B cell (primary cell): Measurements from ENCODE around the gene SNX14. TPM values are rescaled to one million over a fixed set of nuclear protein-coding genes. Genes with fewer than 3 reads are reported as not detected.
A peak's percentile ranks its signal among the peaks of the same experiment; 100 is the strongest.

Experiments used
- ATAC-seq: fragments of 200-7000 bp; cut with Tn5 transposase; one replicate; pipeline ENCODE4 v1.10.0; 2021; ENCODE audit warnings: low read depth, mild to moderate bottlenecking, moderate number of reproducible peaks, moderate library complexity
- CTCF ChIA-PET: fragments of 350-600 bp; sonication (Branson Sonifier 250); formaldehyde crosslinking; loops from one replicate; lab custom pipeline; 2021; ENCODE audit warnings: antibody characterized with exemption, inconsistent platforms; lab: Charles Lee
- POLR2A ChIA-PET: fragments of 350-600 bp; sonication (Branson Sonifier 250); formaldehyde crosslinking; loops from one replicate; lab custom pipeline; 2021; ENCODE audit warnings: antibody characterized with exemption; lab: Charles Lee
- DNase-seq: peaks from one replicate; pipeline ENCODE4 v3.0.0; 2013
- H2AFZ ChIP-seq: 2 replicates; pipeline ENCODE4 v1.6.1; 2012; ENCODE audit warnings: mild to moderate bottlenecking, low read depth, low read length; ENCODE audit not compliant: insufficient read depth, poor library complexity, severe bottlenecking
- H3K27ac ChIP-seq, 2 donors: 1 replicate in 1 of 2; 2 replicates in 1 of 2; pipeline ENCODE4 v1.5.1; 2012 to 2013; ENCODE audit warnings: low read length in 2 of 2, mild to moderate bottlenecking in 2 of 2, moderate library complexity in 1 of 2
- H3K27me3 ChIP-seq, 4 experiments: fragments of 200-600 bp in 1 of 4; sonication (generic) in 1 of 4; replicated peaks in 1 of 4; 1 replicate in 2 of 4; 2 replicates in 2 of 4; pipeline versions ENCODE4 v1.6.1 to v1.7.0; 2013 to 2016; ENCODE audit warnings: low read length in 3 of 4, mild to moderate bottlenecking in 2 of 4, mixed read lengths in 1 of 4, moderate library complexity in 1 of 4; ENCODE audit not compliant: insufficient read depth in 4 of 4, control insufficient read depth in 3 of 4; ENCODE audit errors: control extremely low read depth in 1 of 4
- H3K36me3 ChIP-seq, 2 experiments: replicated peaks in 1 of 2; 1 replicate in 1 of 2; 2 replicates in 1 of 2; pipeline versions ENCODE4 v1.6.1 to v1.7.1; 2013; ENCODE audit warnings: low read length in 1 of 2; ENCODE audit not compliant: insufficient read depth in 2 of 2, control insufficient read depth in 1 of 2; ENCODE audit errors: control extremely low read depth in 1 of 2, extremely low read depth in 1 of 2
- H3K4me1 ChIP-seq, 2 donors: fragments of 200-600 bp in 1 of 2; sonication (generic) in 1 of 2; 1 replicate in 1 of 2; 2 replicates in 1 of 2; pipeline versions ENCODE4 v1.5.1 to v1.6.1; 2013 to 2017; ENCODE audit warnings: low read length in 2 of 2; ENCODE audit not compliant: control insufficient read depth in 2 of 2, insufficient read depth in 2 of 2
- H3K4me2 ChIP-seq: replicated peaks from 2 replicates; pipeline ENCODE3; 2012; ENCODE audit warnings: mild to moderate bottlenecking, low read depth, low read length; ENCODE audit not compliant: poor library complexity, severe bottlenecking
- H3K4me3 ChIP-seq, 5 experiments: fragments of 200-600 bp in 1 of 5; sonication (generic) in 1 of 5; 1 replicate in 3 of 5; 2 replicates in 2 of 5; pipeline versions ENCODE4 v1.5.1 to v1.7.0; 2011 to 2016; ENCODE audit warnings: low read length in 4 of 5, mild to moderate bottlenecking in 4 of 5, low read depth in 2 of 5, control low read depth in 1 of 5, moderate library complexity in 1 of 5; ENCODE audit not compliant: insufficient read depth in 1 of 5; ENCODE audit errors: control extremely low read depth in 1 of 5, extremely low read depth in 1 of 5
- H3K79me2 ChIP-seq: fragments of 200-600 bp; sonication (generic); one replicate; pipeline ENCODE4 v1.6.0; 2016; ENCODE audit warnings: low read length; ENCODE audit not compliant: control insufficient read depth, insufficient read depth
- H3K9ac ChIP-seq: fragments of 200-600 bp; sonication (generic); 2 replicates; pipeline ENCODE4 v1.6.1; 2017; ENCODE audit warnings: mild to moderate bottlenecking, low read length, moderate library complexity
- H3K9me3 ChIP-seq, 3 donors: one replicate each; pipeline versions ENCODE4 v1.6.1 to v1.7.1; 2013; ENCODE audit warnings: low read length in 2 of 3; ENCODE audit not compliant: control insufficient read depth in 2 of 3, insufficient read depth in 1 of 3; ENCODE audit errors: control extremely low read depth in 1 of 3
- H4K20me1 ChIP-seq: 2 replicates; pipeline ENCODE4 v1.6.0; 2012; ENCODE audit warnings: mild to moderate bottlenecking, low read length; ENCODE audit not compliant: insufficient read depth, control insufficient read depth, poor library complexity, severe bottlenecking
- H3K27ac Mint-ChIP-seq: one replicate; pipeline ENCODE4 v1.8.0; 2021; ENCODE audit warnings: mixed read lengths
- H3K27me3 Mint-ChIP-seq: one replicate; pipeline ENCODE4 v1.8.0; 2021; ENCODE audit warnings: mixed read lengths
- H3K4me1 Mint-ChIP-seq: one replicate; pipeline ENCODE4 v1.8.0; 2021; ENCODE audit warnings: mixed read lengths
- H3K4me3 Mint-ChIP-seq: one replicate; pipeline ENCODE4 v1.8.0; 2021; ENCODE audit warnings: mixed read lengths
- H3K9me3 Mint-ChIP-seq: one replicate; pipeline ENCODE4 v1.8.0; 2022; ENCODE audit warnings: mixed read lengths; ENCODE audit not compliant: insufficient read depth
- CTCF ChIP-seq: fragments of 200-600 bp; IDR thresholded peaks from one replicate; pipeline ENCODE4 v1.8.0; 2022; ENCODE audit warnings: antibody characterized with exemption, mild to moderate bottlenecking
- EZH2 ChIP-seq: IDR thresholded peaks from 2 replicates; pipeline ENCODE4 v1.6.1; 2012; ENCODE audit warnings: borderline replicate concordance, low read depth, mild to moderate bottlenecking, moderate library complexity, low read length; ENCODE audit not compliant: insufficient read depth, poor library complexity, severe bottlenecking
- WGBS: methylation state at CpG from one replicate; pipeline ENCODE4 v1.1.5; 2013; ENCODE audit warnings: missing lambda C conversion rate; ENCODE audit not compliant: insufficient coverage; 5-methylcytosine and 5-hydroxymethylcytosine counted together
- intact Hi-C: fragments of 100-400 bp; cut with micrococcal nuclease; formaldehyde crosslinking; loops from one replicate; pipeline ENCODE4 v1.10.0; 2022
- polyA plus RNA-seq: library from polyadenylated mRNA; depleted of rRNA; stranded (reverse); fragments of >200 nt; gene quantifications from 2 replicates; pipeline ENCODE4 v1.2.3, GENCODE V29; 2012
- total RNA-seq, 2 donors: library from RNA; stranded (reverse); fragments of 120-200 nt in 1 of 2; gene quantifications; 1 replicate in 1 of 2; 2 replicates in 1 of 2; pipeline versions ENCODE4 v1.2.3 to v1.2.4, GENCODE V29; 2013 to 2022

SNX14 gene
- total and polyA plus RNA-seq, 2 donors (not counting 1 experiment from before 2014, with no cell fraction given) = 36.9 to 80.0 TPM

- no peak for DNase-seq
- Histone ChIP-seq H3K79me2 (peaks cover 29% of the 10 kb centered on the region), H3K9ac (peak overlapping the region; percentile 79), H3K27me3 (no peaks in the 10 kb centered on the region), H3K27ac (peak overlapping the region; percentile 59 to 73), H4K20me1 (peaks cover 12% of the 10 kb centered on the region), H3K4me3 (peak overlapping the region; percentile 55 to 89 (median 79)), H3K36me3 (no peaks in the 10 kb centered on the region), H3K9me3 (no peaks in the 10 kb centered on the region), H3K4me1 (peaks cover 13 to 19% of the 10 kb centered on the region in 2 donors), H3K4me2 (peak overlapping the region; percentile 77), H2AFZ (peak overlapping the region; percentile 89)
- Mint-ChIP-seq H3K4me1 (peaks cover 39% of the 10 kb centered on the region), H3K4me3 (peak overlapping the region; percentile 100), H3K27ac (peak overlapping the region; percentile 99), H3K9me3 (no peaks in the 10 kb centered on the region), H3K27me3 (no peaks in the 10 kb centered on the region)
- no peak for ATAC-seq
- CTCF ChIA-PET = interaction anchor here (2.2 kb wide), 1 partner anchor 47 kb away, joined by 6 read pairs; no protein-coding TSS in a partner anchor
- no peak for TF ChIP-seq EZH2
- TF ChIP-seq CTCF = no peak
- intact Hi-C loops = loop anchor here (1.0 to 5.0 kb wide), 3 partner anchors 84 to 1367 kb away; partner anchors contain the start of genes CEP162 and NT5E
- POLR2A ChIA-PET = interaction anchor here (1.7 to 3.6 kb wide), 3 partner anchors 49 to 145 kb away, joined by 4 to 31 read pairs (median 31); partner anchors contain the start of genes NT5E and SYNCRIP
- WGBS = 0% methylated on average over 18 of the region's 35 CpGs
Observed at GRCh38 chr6:85594197-85594930, 706 bp upstream of the SNX14 start.

GRCh38 chr6:85592033-85592432, 1.6 kb downstream of the SNX14 start:
- H3K27me3 ChIP-seq = no peaks in the 10 kb centered on the region
- peaks cover 0 to 3% of the 10 kb centered on the region in 2 experiments for H3K36me3 ChIP-seq
- peaks cover 53% of the 10 kb centered on the region for H3K79me2 ChIP-seq
- H2AFZ ChIP-seq = no peak overlapping the region
- H4K20me1 ChIP-seq = peaks cover 26% of the 10 kb centered on the region
- Mint-ChIP-seq H3K9me3 (no peaks in the 10 kb centered on the region), H3K4me3 (peak overlapping the region; percentile 100), H3K27ac (no peak overlapping the region), H3K4me1 (peaks cover 39% of the 10 kb centered on the region), H3K27me3 (no peaks in the 10 kb centered on the region)
- WGBS = no CpG with 5 or more reads among the region's 1 CpG
- H3K9ac ChIP-seq = no peak overlapping the region
- no peak overlapping the region for H3K4me3 ChIP-seq
- no peak for TF ChIP-seq EZH2
- peak overlapping the region; percentile 77 for H3K4me2 ChIP-seq
- intact Hi-C loops = loop anchor here (5.0 kb wide), 2 partner anchors 140 to 1365 kb away; partner anchors contain the start of genes CEP162 and NT5E
- H3K9me3 ChIP-seq = no peaks in the 10 kb centered on the region
- DNase-seq (no peak), ATAC-seq (no peak)
- ChIA-PET POLR2A (interaction anchor here (1.4 to 2.6 kb wide), 2 partner anchors 52 to 86 kb away, joined by 4 to 31 read pairs; no protein-coding TSS in a partner anchor), CTCF (interaction anchor here (0.5 to 0.8 kb wide), 3 partner anchors 21 to 142 kb away, joined by 3 read pairs; partner anchors contain the start of gene NT5E)
- H3K4me1 ChIP-seq = peaks cover 13 to 19% of the 10 kb centered on the region in 2 donors
- no peak overlapping the region for H3K27ac ChIP-seq
